Measurements from ENCODE around the gene TRAF2. TPM values are rescaled to one million over a fixed set of nuclear protein-coding genes. Genes with fewer than 3 reads are reported as not detected.

The TRAF2 gene
- total RNA-seq, 2 donors from 2014 or later: 45.9 to 55.1 TPM

- H3K27ac ChIP-seq (ENCODE audit: low read depth, low read length): no peak overlapping the region
- H3K9me3 ChIP-seq (ENCODE audit: control insufficient read depth, low read length): no peaks in the 10 kb centered on the region
- no peak overlapping the region for H3K4me3 ChIP-seq (ENCODE audit: low read length)
- no peaks in the 10 kb centered on the region for H3K27me3 ChIP-seq (ENCODE audit: control insufficient read depth, insufficient read depth, low read length, poor library complexity, severe bottlenecking)
- DNase-seq: no peak
- 91% methylated on average over 9 to 19 of the region's 19 CpGs for WGBS, 2 experiments (ENCODE audit: insufficient coverage in 1 of 2, insufficient read length in 1 of 2)
- Mint-ChIP-seq H3K4me1 (no peaks in the 10 kb centered on the region), H3K4me3 (no peak overlapping the region), H3K9me3 (no peaks in the 10 kb centered on the region), H3K27ac (no peak overlapping the region), H3K36me3 (ENCODE audit: low read depth) (peaks cover 45% of the 10 kb centered on the region), H3K27me3 (ENCODE audit: insufficient read depth) (no peaks in the 10 kb centered on the region)
- H3K4me1 ChIP-seq (ENCODE audit: control insufficient read depth, insufficient read depth, low read length): no peaks in the 10 kb centered on the region
- no peak for TF ChIP-seq CTCF (conservative IDR thresholded peaks at IDR 0.05)
- H3K9ac ChIP-seq (ENCODE audit: extremely low read depth, low read length, poor library complexity, severe bottlenecking): no peak overlapping the region
- H3K36me3 ChIP-seq (ENCODE audit: control insufficient read depth, insufficient read depth, low read length): peaks cover 38% of the 10 kb centered on the region
Measured at GRCh38 chr9:136922540-136922939, 36.2 kb downstream of the TRAF2 start.

- no peaks in the 10 kb centered on the region for H3K4me1 ChIP-seq (ENCODE audit: control insufficient read depth, insufficient read depth, low read length)
- H3K9me3 Mint-ChIP-seq: no peaks in the 10 kb centered on the region
- no peaks in the 10 kb centered on the region for H3K4me1 Mint-ChIP-seq
- no peak for TF ChIP-seq CTCF (conservative IDR thresholded peaks at IDR 0.05)
- no peak overlapping the region for H3K27ac Mint-ChIP-seq
- peaks cover 42% of the 10 kb centered on the region for H3K36me3 Mint-ChIP-seq (ENCODE audit: low read depth)
- H3K9me3 ChIP-seq (ENCODE audit: control insufficient read depth, low read length): no peaks in the 10 kb centered on the region
- no peak overlapping the region for H3K27ac ChIP-seq (ENCODE audit: low read depth, low read length)
- H3K9ac ChIP-seq (ENCODE audit: extremely low read depth, low read length, poor library complexity, severe bottlenecking): no peak overlapping the region
- no peak overlapping the region for H3K4me3 ChIP-seq (ENCODE audit: low read length)
- no peak for DNase-seq
- H3K27me3 Mint-ChIP-seq (ENCODE audit: insufficient read depth): no peaks in the 10 kb centered on the region
- peaks cover 44% of the 10 kb centered on the region for H3K36me3 ChIP-seq (ENCODE audit: control insufficient read depth, insufficient read depth, low read length)
- 93 to 95% methylated on average over 14 to 19 of the region's 19 CpGs for WGBS, 2 experiments (ENCODE audit: insufficient coverage in 1 of 2, insufficient read length in 1 of 2)
- no peaks in the 10 kb centered on the region for H3K27me3 ChIP-seq (ENCODE audit: control insufficient read depth, insufficient read depth, low read length, poor library complexity, severe bottlenecking)
- H3K4me3 Mint-ChIP-seq: no peak overlapping the region
Measured at GRCh38 chr9:136923881-136924280, 37.6 kb downstream of the TRAF2 start.

- H3K9me3 Mint-ChIP-seq: no peaks in the 10 kb centered on the region
- no peak for DNase-seq
- H3K4me1 Mint-ChIP-seq: no peaks in the 10 kb centered on the region
- Histone ChIP-seq H3K4me1 (ENCODE audit: control insufficient read depth, insufficient read depth, low read length) (no peaks in the 10 kb centered on the region), H3K27ac (ENCODE audit: low read depth, low read length) (no peak overlapping the region), H3K9me3 (ENCODE audit: control insufficient read depth, low read length) (no peaks in the 10 kb centered on the region), H3K9ac (ENCODE audit: extremely low read depth, low read length, poor library complexity, severe bottlenecking) (no peak overlapping the region), H3K27me3 (ENCODE audit: control insufficient read depth, insufficient read depth, low read length, poor library complexity, severe bottlenecking) (no peaks in the 10 kb centered on the region), H3K36me3 (ENCODE audit: control insufficient read depth, insufficient read depth, low read length) (peaks cover 46% of the 10 kb centered on the region), H3K4me3 (ENCODE audit: low read length) (no peak overlapping the region)
- TF ChIP-seq CTCF (conservative IDR thresholded peaks at IDR 0.05): peak; percentile 50
- H3K4me3 Mint-ChIP-seq: no peak overlapping the region
- no peak overlapping the region for H3K27ac Mint-ChIP-seq
- H3K27me3 Mint-ChIP-seq (ENCODE audit: insufficient read depth): no peaks in the 10 kb centered on the region
- 93 to 94% methylated on average over 26 to 33 of the region's 33 CpGs for WGBS, 2 experiments (ENCODE audit: insufficient coverage in 1 of 2, insufficient read length in 1 of 2)
- peaks cover 38% of the 10 kb centered on the region for H3K36me3 Mint-ChIP-seq (ENCODE audit: low read depth)
Measured at GRCh38 chr9:136925414-136926153, 39.3 kb downstream of the TRAF2 start.

Measured in endodermal cell (in vitro differentiated cells).